BJ (cell line): Measurements from ENCODE around the gene DGKZ. TPM values are rescaled to one million over a fixed set of nuclear protein-coding genes. Genes with fewer than 3 reads are reported as not detected.

Experiments used
- CTCF ChIA-PET: fragments of 350-600 bp; formaldehyde crosslinking; extraction: SDS; loops from one replicate; lab custom pipeline; 2021; ENCODE audit warnings: antibody characterized with exemption, inconsistent platforms; lab: Yijun Ruan, JAX
- POLR2A ChIA-PET: fragments of 300-600 bp; sonication (Branson Sonifier 250); formaldehyde crosslinking; extraction: SDS; loops from one replicate; lab custom pipeline; 2021; ENCODE audit warnings: antibody characterized with exemption; lab: Charles Lee
- DNase-seq: peaks from one replicate; pipeline ENCODE4 v3.0.0-alpha.2; 2011; ENCODE audit warnings: low read depth
- H3K27me3 ChIP-seq: 2 replicates; pipeline ENCODE4 v1.6.0; 2011; ENCODE audit warnings: low read length; ENCODE audit not compliant: control insufficient read depth, insufficient read depth
- H3K36me3 ChIP-seq: 2 replicates; pipeline ENCODE4 v1.5.1; 2011; ENCODE audit warnings: low read length; ENCODE audit not compliant: control insufficient read depth, insufficient read depth
- H3K4me3 ChIP-seq: 2 replicates; pipeline ENCODE4 v1.5.1; 2011; ENCODE audit warnings: low read depth, mild to moderate bottlenecking, control low read depth, low read length
- polyA plus RNA-seq: library from polyadenylated mRNA; depleted of rRNA; stranded (reverse); fragments of >200 nt; gene quantifications from 2 replicates; pipeline ENCODE4 v1.2.3, GENCODE V29; 2011
- TF ChIP-seq, protein P1 (sequence below): IDR thresholded peaks from 2 replicates; pipeline ENCODE4 v1.5.1; 2011; ENCODE audit warnings: low read depth, mild to moderate bottlenecking, control low read depth, inconsistent platforms, low read length, moderate library complexity; ENCODE audit not compliant: insufficient read depth

DGKZ gene
- polyA plus RNA-seq, 1 experiment, result 31.7 TPM

GRCh38 chr11:46391578-46392420, 44.5 kb downstream of the DGKZ start, which contains the start of gene CHRM4:
Gene CHRM4, minus strand, starts transcription at chr11:46391776. Its CDS starts 5,219 bp downstream, at chr11:46386557.
- Histone ChIP-seq H3K4me3 (peak within 1 kb of the TSS; percentile 41), H3K36me3 (peaks cover 1% of the 10 kb centered on the region), H3K27me3 (peaks cover 20% of the 10 kb centered on the region)
- ChIA-PET CTCF (interaction anchor here (0.6 to 7.2 kb wide), 21 partner anchors 8 to 505 kb away, joined by 3 to 81 read pairs (median 4); partner anchors contain the start of gene ATG13), POLR2A (no interaction called here)
- no peak for DNase-seq
- TF ChIP-seq, protein P1, sequence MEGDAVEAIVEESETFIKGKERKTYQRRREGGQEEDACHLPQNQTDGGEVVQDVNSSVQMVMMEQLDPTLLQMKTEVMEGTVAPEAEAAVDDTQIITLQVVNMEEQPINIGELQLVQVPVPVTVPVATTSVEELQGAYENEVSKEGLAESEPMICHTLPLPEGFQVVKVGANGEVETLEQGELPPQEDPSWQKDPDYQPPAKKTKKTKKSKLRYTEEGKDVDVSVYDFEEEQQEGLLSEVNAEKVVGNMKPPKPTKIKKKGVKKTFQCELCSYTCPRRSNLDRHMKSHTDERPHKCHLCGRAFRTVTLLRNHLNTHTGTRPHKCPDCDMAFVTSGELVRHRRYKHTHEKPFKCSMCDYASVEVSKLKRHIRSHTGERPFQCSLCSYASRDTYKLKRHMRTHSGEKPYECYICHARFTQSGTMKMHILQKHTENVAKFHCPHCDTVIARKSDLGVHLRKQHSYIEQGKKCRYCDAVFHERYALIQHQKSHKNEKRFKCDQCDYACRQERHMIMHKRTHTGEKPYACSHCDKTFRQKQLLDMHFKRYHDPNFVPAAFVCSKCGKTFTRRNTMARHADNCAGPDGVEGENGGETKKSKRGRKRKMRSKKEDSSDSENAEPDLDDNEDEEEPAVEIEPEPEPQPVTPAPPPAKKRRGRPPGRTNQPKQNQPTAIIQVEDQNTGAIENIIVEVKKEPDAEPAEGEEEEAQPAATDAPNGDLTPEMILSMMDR, result peak; percentile 42

GRCh38 chr11:46392421-46393230, 45.4 kb downstream of the DGKZ start:
- ChIA-PET POLR2A (no interaction called here), CTCF (interaction anchor here (0.6 to 7.2 kb wide), 21 partner anchors 7 to 504 kb away, joined by 3 to 81 read pairs (median 4); partner anchors contain the start of gene ATG13)
- Histone ChIP-seq H3K4me3 (peak overlapping the region; percentile 41), H3K36me3 (peaks cover 9% of the 10 kb centered on the region), H3K27me3 (peaks cover 20% of the 10 kb centered on the region)
- TF ChIP-seq, protein P1, result no peak
- no peak for DNase-seq

- no peak overlapping the region for H3K4me3 ChIP-seq
- peaks cover 20% of the 10 kb centered on the region for H3K27me3 ChIP-seq
- DNase-seq, result no peak
- ChIA-PET CTCF (interaction anchor here (0.7 to 7.2 kb wide), 7 partner anchors 8 to 149 kb away, joined by 3 to 81 read pairs (median 12); no protein-coding TSS in a partner anchor), POLR2A (no interaction called here)
- TF ChIP-seq, protein P1, result no peak
- H3K36me3 ChIP-seq, result peaks cover 13% of the 10 kb centered on the region
Observed at GRCh38 chr11:46393231-46393616, 46.0 kb downstream of the DGKZ start.

DNA sequence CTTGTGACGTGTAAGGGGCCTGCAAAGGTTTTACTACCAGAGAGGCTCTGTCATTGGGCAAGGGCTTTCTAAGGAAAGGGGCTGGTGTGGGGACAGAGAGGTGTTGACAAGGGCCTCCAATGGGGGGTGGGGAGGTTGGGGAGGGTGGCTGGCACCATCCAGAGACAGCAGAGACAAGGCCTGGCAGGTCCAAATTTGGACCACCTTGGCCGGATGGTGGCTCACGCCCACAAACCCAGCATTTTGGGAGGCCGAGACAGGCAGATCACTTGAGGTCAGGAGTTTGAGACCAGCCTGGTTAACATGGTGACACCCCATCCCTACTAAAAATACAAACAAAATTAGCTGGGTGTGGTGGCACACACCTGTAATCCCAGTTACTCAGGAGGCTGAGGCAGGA, 46.5 kb downstream of the DGKZ start:
- CTCF ChIA-PET, result interaction anchor here (1.2 to 2.9 kb wide), 3 partner anchors 8 to 42 kb away, joined by 3 to 12 read pairs (median 7); no protein-coding TSS in a partner anchor

More for the DNA sequence above, 46.5 kb downstream of the DGKZ start:
- no peak overlapping the region for H3K4me3 ChIP-seq
- POLR2A ChIA-PET, result no interaction called here
- H3K27me3 ChIP-seq, result peaks cover 16% of the 10 kb centered on the region
- no peak for DNase-seq
- TF ChIP-seq, protein P1, result no peak
- H3K36me3 ChIP-seq, result peaks cover 13% of the 10 kb centered on the region
